Fibroblast of lung (primary cell): ENCODE data around the gene USP32.

Experiments
- EZH2 ChIP-seq: IDR thresholded peaks from 2 replicates; pipeline ENCODE4 v1.5.1; 2012; ENCODE audit warnings: low read length, control low read depth, mild to moderate bottlenecking; ENCODE audit errors: missing control alignments
- TF ChIP-seq, protein P1 (sequence below), 2 donors: IDR thresholded peaks in 1 of 2; conservative IDR thresholded peaks in 1 of 2; 1 replicate in 1 of 2; 2 replicates in 1 of 2; pipeline ENCODE4 v1.5.1; 2011 to 2012; ENCODE audit warnings: low read length in 2 of 2, control low read depth in 1 of 2, inconsistent platforms in 1 of 2, low read depth in 1 of 2, mild to moderate bottlenecking in 1 of 2

DNA sequence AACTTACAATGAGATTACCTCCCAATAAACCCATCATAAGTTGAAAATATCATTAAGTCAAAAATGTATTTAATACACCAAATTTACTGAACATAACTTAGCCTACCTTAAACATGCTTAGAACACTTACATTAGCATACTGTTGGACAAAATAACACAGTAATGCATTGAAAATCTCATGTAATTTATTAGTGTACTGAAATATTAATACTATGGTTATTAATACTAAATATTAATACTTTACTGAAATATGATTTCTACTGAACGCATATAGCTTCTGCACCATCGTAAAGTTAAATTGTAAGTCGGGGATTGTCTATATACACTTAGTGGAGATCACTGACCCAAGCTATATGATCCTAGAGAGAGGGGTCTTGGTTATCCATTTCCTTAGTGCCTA is 4.3 kb downstream of the USP32 start:
- TF ChIP-seq, protein P1, sequence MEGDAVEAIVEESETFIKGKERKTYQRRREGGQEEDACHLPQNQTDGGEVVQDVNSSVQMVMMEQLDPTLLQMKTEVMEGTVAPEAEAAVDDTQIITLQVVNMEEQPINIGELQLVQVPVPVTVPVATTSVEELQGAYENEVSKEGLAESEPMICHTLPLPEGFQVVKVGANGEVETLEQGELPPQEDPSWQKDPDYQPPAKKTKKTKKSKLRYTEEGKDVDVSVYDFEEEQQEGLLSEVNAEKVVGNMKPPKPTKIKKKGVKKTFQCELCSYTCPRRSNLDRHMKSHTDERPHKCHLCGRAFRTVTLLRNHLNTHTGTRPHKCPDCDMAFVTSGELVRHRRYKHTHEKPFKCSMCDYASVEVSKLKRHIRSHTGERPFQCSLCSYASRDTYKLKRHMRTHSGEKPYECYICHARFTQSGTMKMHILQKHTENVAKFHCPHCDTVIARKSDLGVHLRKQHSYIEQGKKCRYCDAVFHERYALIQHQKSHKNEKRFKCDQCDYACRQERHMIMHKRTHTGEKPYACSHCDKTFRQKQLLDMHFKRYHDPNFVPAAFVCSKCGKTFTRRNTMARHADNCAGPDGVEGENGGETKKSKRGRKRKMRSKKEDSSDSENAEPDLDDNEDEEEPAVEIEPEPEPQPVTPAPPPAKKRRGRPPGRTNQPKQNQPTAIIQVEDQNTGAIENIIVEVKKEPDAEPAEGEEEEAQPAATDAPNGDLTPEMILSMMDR (conservative IDR thresholded peaks at IDR 0.05 in 1 of 2, IDR thresholded peaks at IDR 0.05 in 1 of 2; ENCODE audit: low read depth in 1 of 2, low read length in 2 of 2), result no peak
- TF ChIP-seq EZH2, result no peak
